ENCODE data around the gene SH3D19. TPM values are rescaled to one million over a fixed set of nuclear protein-coding genes. Genes with fewer than 3 reads are reported as not detected.
"Not testable (repeated sequence)": the region's sequence is repeated elsewhere in the genome, so short reads cannot be mapped to it uniquely, and the experiment has no call there.

SH3D19 gene
- total RNA-seq, 4 donors from 2014 or later: 54.4 to 148 (median 79.1) TPM

- no peak overlapping the region for H3K27ac ChIP-seq
- H3K9me3 ChIP-seq: no peaks in the 10 kb centered on the region
- H3K4me1 ChIP-seq: no peaks in the 10 kb centered on the region
- no peaks in the 10 kb centered on the region for H3K27me3 ChIP-seq
- H3K36me3 ChIP-seq: peaks cover 85% of the 10 kb centered on the region
- DNase-seq (ENCODE audit: low spot score in 2 of 2): no peak
- WGBS: 100% methylated on average over 1 of the region's 1 CpG
- H3K4me3 ChIP-seq: no peak overlapping the region
- TF ChIP-seq POLR2A (IDR thresholded peaks at IDR 0.05): no peak
- TF ChIP-seq POLR2AphosphoS5 (IDR thresholded peaks at IDR 0.05): no peak
Observed at GRCh38 chr4:151142758-151143157, 182.6 kb downstream of the SH3D19 start.

- no peak for TF ChIP-seq EP300 (IDR thresholded peaks at IDR 0.05)
- no peak for TF ChIP-seq CTCF (IDR thresholded peaks at IDR 0.05)
- no peak for TF ChIP-seq POLR2AphosphoS5 (IDR thresholded peaks at IDR 0.05)
- Histone ChIP-seq H3K4me1 (no peaks in the 10 kb centered on the region), H3K4me3 (no peak overlapping the region), H3K36me3 (peaks cover 71% of the 10 kb centered on the region), H3K27me3 (no peaks in the 10 kb centered on the region), H3K27ac (no peak overlapping the region), H3K9me3 (no peaks in the 10 kb centered on the region)
- DNase-seq (ENCODE audit: low spot score in 2 of 2): no peak
- 100% methylated on average over 1 of the region's 1 CpG for WGBS
Observed at GRCh38 chr4:151139814-151140213, 185.6 kb downstream of the SH3D19 start.

- not testable (repeated sequence) for H3K27me3 ChIP-seq
- WGBS: 94% methylated on average over 3 of the region's 3 CpGs
Observed at GRCh38 chr4:151136048-151136447, 189.4 kb downstream of the SH3D19 start.

GRCh38 chr4:151133311-151133710 lies 192.1 kb downstream of the SH3D19 start:
- WGBS: 91% methylated on average over 5 of the region's 5 CpGs
- H3K9me3 ChIP-seq: no peaks in the 10 kb centered on the region
- no peak for DNase-seq (ENCODE audit: low spot score in 2 of 2)
- H3K27me3 ChIP-seq: no peaks in the 10 kb centered on the region
- peaks cover 61% of the 10 kb centered on the region for H3K36me3 ChIP-seq
- TF ChIP-seq EP300 (IDR thresholded peaks at IDR 0.05) (no peak), POLR2A (IDR thresholded peaks at IDR 0.05) (no peak), POLR2AphosphoS5 (IDR thresholded peaks at IDR 0.05) (no peak), CTCF (IDR thresholded peaks at IDR 0.05) (no peak)
- H3K4me1 ChIP-seq: no peaks in the 10 kb centered on the region
- H3K27ac ChIP-seq: no peak overlapping the region
- no peak overlapping the region for H3K4me3 ChIP-seq

More at GRCh38 chr4:151136048-151136447, 189.4 kb downstream of the SH3D19 start:
- H3K36me3 ChIP-seq: peaks cover 60% of the 10 kb centered on the region
- H3K9me3 ChIP-seq; H3K27ac ChIP-seq; H3K4me3 ChIP-seq; H3K4me1 ChIP-seq; DNase-seq (ENCODE audit: low spot score in 2 of 2): not testable (repeated sequence)

- WGBS: 82% methylated on average over 1 of the region's 1 CpG
- Histone ChIP-seq H3K4me1 (no peaks in the 10 kb centered on the region), H3K27me3 (no peaks in the 10 kb centered on the region), H3K9me3 (no peaks in the 10 kb centered on the region), H3K27ac (no peak overlapping the region), H3K36me3 (peaks cover 80% of the 10 kb centered on the region), H3K4me3 (no peak overlapping the region)
- no peak for DNase-seq (ENCODE audit: low spot score in 2 of 2)
- TF ChIP-seq EP300 (IDR thresholded peaks at IDR 0.05) (no peak), POLR2A (IDR thresholded peaks at IDR 0.05) (no peak), CTCF (IDR thresholded peaks at IDR 0.05) (no peak), POLR2AphosphoS5 (IDR thresholded peaks at IDR 0.05) (no peak)
Observed at GRCh38 chr4:151129796-151130195, 195.6 kb downstream of the SH3D19 start.

GRCh38 chr4:151117371-151117962 lies 207.9 kb downstream of the SH3D19 start:
- TF ChIP-seq CTCF (IDR thresholded peaks at IDR 0.05) (peak; percentile 32 to 64), POLR2A (IDR thresholded peaks at IDR 0.05) (no peak), POLR2AphosphoS5 (IDR thresholded peaks at IDR 0.05) (no peak), EP300 (IDR thresholded peaks at IDR 0.05) (no peak)
- Histone ChIP-seq H3K27ac (no peak overlapping the region), H3K27me3 (no peaks in the 10 kb centered on the region), H3K36me3 (peaks cover 50% of the 10 kb centered on the region), H3K4me3 (no peak overlapping the region), H3K4me1 (peaks cover 5% of the 10 kb centered on the region), H3K9me3 (no peaks in the 10 kb centered on the region)
- no peak for DNase-seq (ENCODE audit: low spot score in 2 of 2)
- WGBS: 40% methylated on average over 14 of the region's 14 CpGs
